NCI-H1105 treated with DMSO at 0.1 percent for 48 hours (cell line): Measurements from ENCODE around the gene VPS26B.
"Not testable (repeated sequence)": the region's sequence is repeated elsewhere in the genome, so short reads cannot be mapped to it uniquely, and the experiment has no call there.

Source experiments
- DNase-seq: peaks from one replicate; lab custom pipeline; 2025; lab: John Stamatoyannopoulos, UW

Gene VPS26B

GRCh38 chr11:134282121-134283045, 57.9 kb downstream of the VPS26B start:
- DNase-seq: no peak

- DNase-seq: no peak
Measured at GRCh38 chr11:134283461-134284230, 59.2 kb downstream of the VPS26B start.

GRCh38 chr11:134284349-134284748, 59.9 kb downstream of the VPS26B start:
- not testable (repeated sequence) for DNase-seq

GRCh38 chr11:134287561-134287960, 63.1 kb downstream of the VPS26B start:
- no peak for DNase-seq

GRCh38 chr11:134288486-134288885, 64.0 kb downstream of the VPS26B start:
- DNase-seq: no peak

GRCh38 chr11:134289167-134289566, 64.7 kb downstream of the VPS26B start:
- no peak for DNase-seq

GRCh38 chr11:134289789-134290188, 65.3 kb downstream of the VPS26B start:
- DNase-seq: no peak

- DNase-seq: no peak
Measured at GRCh38 chr11:134290646-134291045, 66.2 kb downstream of the VPS26B start.

GRCh38 chr11:134291196-134291595, 66.7 kb downstream of the VPS26B start:
- DNase-seq: no peak

GRCh38 chr11:134292661-134293060, 68.2 kb downstream of the VPS26B start:
- DNase-seq: no peak

- DNase-seq: no peak
Measured at GRCh38 chr11:134293119-134294113, 68.9 kb downstream of the VPS26B start.

GRCh38 chr11:134294664-134295063, 70.2 kb downstream of the VPS26B start:
- no peak for DNase-seq
